Liver (tissue), 9 donors: ENCODE results near the gene SYTL1. TPM values are rescaled to one million over a fixed set of nuclear protein-coding genes. Genes with fewer than 3 reads are reported as not detected.

Source experiments
- DNase-seq: peaks from one replicate; pipeline ENCODE4 v3.0.0-alpha.2; 2017; ENCODE audit warnings: low spot score
- H3K27ac ChIP-seq, 2 donors: one replicate each; pipeline ENCODE4 v1.7.0; 2013; ENCODE audit warnings: inconsistent platforms in 2 of 2, low read length in 2 of 2, control low read depth in 1 of 2, low read depth in 1 of 2, mild to moderate bottlenecking in 1 of 2
- H3K27me3 ChIP-seq, 4 donors: one replicate each; pipeline versions ENCODE4 v1.6.1 to v1.7.0; 2013; ENCODE audit warnings: low read length in 3 of 4, inconsistent platforms in 1 of 4, mild to moderate bottlenecking in 1 of 4, moderate library complexity in 1 of 4; ENCODE audit not compliant: control insufficient read depth in 4 of 4, insufficient read depth in 4 of 4
- H3K36me3 ChIP-seq, 4 donors: one replicate each; pipeline versions ENCODE4 v1.6.1 to v1.7.0; 2013; ENCODE audit warnings: low read length in 3 of 4, mild to moderate bottlenecking in 3 of 4, low read depth in 1 of 4, moderate library complexity in 1 of 4; ENCODE audit not compliant: control insufficient read depth in 4 of 4, insufficient read depth in 3 of 4
- H3K4me1 ChIP-seq, 4 donors: one replicate each; pipeline versions ENCODE4 v1.6.1 to v1.7.0; 2013; ENCODE audit warnings: low read length in 3 of 4, mild to moderate bottlenecking in 3 of 4, moderate library complexity in 1 of 4; ENCODE audit not compliant: control insufficient read depth in 4 of 4, insufficient read depth in 4 of 4
- H3K4me3 ChIP-seq, 3 donors: one replicate each; pipeline versions ENCODE4 v1.6.1 to v1.7.0; 2013; ENCODE audit warnings: low read length in 3 of 3, control low read depth in 1 of 3, low read depth in 1 of 3, mild to moderate bottlenecking in 1 of 3
- H3K9ac ChIP-seq, 2 donors: one replicate each; pipeline ENCODE4 v1.7.0; 2013; ENCODE audit warnings: low read length in 2 of 2, mild to moderate bottlenecking in 2 of 2, moderate library complexity in 2 of 2, control low read depth in 1 of 2, low read depth in 1 of 2
- H3K9me3 ChIP-seq, 4 donors: one replicate each; pipeline versions ENCODE4 v1.6.1 to v1.7.0; 2013; ENCODE audit warnings: low read length in 3 of 4; ENCODE audit not compliant: control insufficient read depth in 4 of 4
- CTCF ChIP-seq: fragments of 150-350 bp; IDR thresholded peaks from 2 replicates; pipeline ENCODE4 v1.5.1; 2017; ENCODE audit warnings: improper control_type of control experiment, low read depth, low read length; ENCODE audit not compliant: missing input control
- JUND ChIP-seq, 2 donors: IDR thresholded peaks; 2 replicates each; pipeline ENCODE4 v1.6.1; 2016; ENCODE audit warnings: antibody characterized with exemption in 2 of 2
- RAD21 ChIP-seq, 2 donors: IDR thresholded peaks; 2 replicates each; pipeline ENCODE4 v1.6.1; 2016; ENCODE audit warnings: antibody characterized with exemption in 2 of 2, mild to moderate bottlenecking in 2 of 2
- ZBTB33 ChIP-seq: IDR thresholded peaks from 2 replicates; pipeline ENCODE4 v1.6.1; 2016; ENCODE audit warnings: antibody characterized with exemption
- WGBS: extraction: QIAGEN DNeasy Blood & Tissue Kit; methylation state at CpG from one replicate; pipeline ENCODE4 v1.1.7; 2013; 5-methylcytosine and 5-hydroxymethylcytosine counted together
- polyA plus RNA-seq, 2 donors: library from polyadenylated mRNA; stranded (reverse) in 1 of 2; unstranded in 1 of 2; fragments of 200-250 nt in 1 of 2; fragments of >200 nt in 1 of 2; fragmentation: Nextera tagmentation in 1 of 2; extraction: Ambion mirVana in 1 of 2; gene quantifications; one replicate each; pipeline versions ENCODE4 v1.2.1 to v1.2.3, GENCODE V29; 2013 to 2015
- total RNA-seq, 2 donors: library from RNA; depleted of rRNA; stranded (reverse); fragments of >200 nt; gene quantifications; one replicate each; pipeline ENCODE4 v1.2.3, GENCODE V29; 2014
- TF ChIP-seq, protein P1 (sequence below): IDR thresholded peaks from 2 replicates; pipeline ENCODE4 v1.6.1; 2016; ENCODE audit warnings: antibody characterized with exemption, mild to moderate bottlenecking
- TF ChIP-seq, protein P2 (sequence below): IDR thresholded peaks from 2 replicates; pipeline ENCODE4 v1.6.1; 2016; ENCODE audit warnings: antibody characterized with exemption
- TF ChIP-seq, protein P3 (sequence below): IDR thresholded peaks from 2 replicates; pipeline ENCODE4 v1.6.1; 2016; ENCODE audit warnings: antibody characterized with exemption
- donor health status: healthy.
- donor health status: healthy.
- donor health status: healthy.
- donor health status: healthy.
- donor health status: healthy.

Gene SYTL1
- total and polyA plus RNA-seq, 4 donors: 0.73 to 3.9 (median 1.4) TPM

DNA sequence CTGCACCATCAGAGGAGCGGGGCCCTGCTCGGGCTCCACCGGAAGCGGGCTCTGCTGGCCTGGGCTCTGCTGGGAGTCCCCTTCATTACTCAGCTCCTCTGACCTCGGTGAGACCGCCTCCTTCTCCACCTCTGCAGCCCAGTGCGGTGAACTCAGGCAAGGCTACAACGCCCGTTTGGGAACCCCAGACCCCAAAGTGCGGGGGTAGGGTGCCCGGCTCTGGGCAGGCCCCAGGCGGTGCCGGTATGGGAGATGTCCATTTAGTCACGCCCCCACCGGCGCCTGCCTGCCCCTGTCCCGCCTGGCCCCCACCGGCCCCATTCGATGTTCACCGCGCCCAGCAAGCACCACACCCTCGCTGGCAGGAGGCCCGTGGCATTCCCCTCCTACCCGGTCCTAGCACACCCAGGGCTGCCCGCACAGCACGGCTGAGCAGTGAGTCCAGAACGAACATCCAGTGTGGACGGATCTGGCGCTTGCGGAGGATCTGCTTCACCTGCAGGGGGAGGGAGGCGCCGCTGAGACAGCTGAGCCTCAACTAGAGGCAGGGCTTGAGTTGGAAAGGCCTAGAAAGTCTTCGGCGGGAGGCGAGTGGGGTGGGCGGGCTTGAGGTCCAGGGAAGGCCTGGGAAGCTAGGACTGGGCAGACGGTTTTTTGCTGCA, 14.9 kb downstream of the SYTL1 start (continued):
- TF ChIP-seq, protein P1, sequence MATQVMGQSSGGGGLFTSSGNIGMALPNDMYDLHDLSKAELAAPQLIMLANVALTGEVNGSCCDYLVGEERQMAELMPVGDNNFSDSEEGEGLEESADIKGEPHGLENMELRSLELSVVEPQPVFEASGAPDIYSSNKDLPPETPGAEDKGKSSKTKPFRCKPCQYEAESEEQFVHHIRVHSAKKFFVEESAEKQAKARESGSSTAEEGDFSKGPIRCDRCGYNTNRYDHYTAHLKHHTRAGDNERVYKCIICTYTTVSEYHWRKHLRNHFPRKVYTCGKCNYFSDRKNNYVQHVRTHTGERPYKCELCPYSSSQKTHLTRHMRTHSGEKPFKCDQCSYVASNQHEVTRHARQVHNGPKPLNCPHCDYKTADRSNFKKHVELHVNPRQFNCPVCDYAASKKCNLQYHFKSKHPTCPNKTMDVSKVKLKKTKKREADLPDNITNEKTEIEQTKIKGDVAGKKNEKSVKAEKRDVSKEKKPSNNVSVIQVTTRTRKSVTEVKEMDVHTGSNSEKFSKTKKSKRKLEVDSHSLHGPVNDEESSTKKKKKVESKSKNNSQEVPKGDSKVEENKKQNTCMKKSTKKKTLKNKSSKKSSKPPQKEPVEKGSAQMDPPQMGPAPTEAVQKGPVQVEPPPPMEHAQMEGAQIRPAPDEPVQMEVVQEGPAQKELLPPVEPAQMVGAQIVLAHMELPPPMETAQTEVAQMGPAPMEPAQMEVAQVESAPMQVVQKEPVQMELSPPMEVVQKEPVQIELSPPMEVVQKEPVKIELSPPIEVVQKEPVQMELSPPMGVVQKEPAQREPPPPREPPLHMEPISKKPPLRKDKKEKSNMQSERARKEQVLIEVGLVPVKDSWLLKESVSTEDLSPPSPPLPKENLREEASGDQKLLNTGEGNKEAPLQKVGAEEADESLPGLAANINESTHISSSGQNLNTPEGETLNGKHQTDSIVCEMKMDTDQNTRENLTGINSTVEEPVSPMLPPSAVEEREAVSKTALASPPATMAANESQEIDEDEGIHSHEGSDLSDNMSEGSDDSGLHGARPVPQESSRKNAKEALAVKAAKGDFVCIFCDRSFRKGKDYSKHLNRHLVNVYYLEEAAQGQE: no peak
- no peak for TF ChIP-seq JUND (IDR thresholded peaks at IDR 0.05)
- TF ChIP-seq, protein P2, sequence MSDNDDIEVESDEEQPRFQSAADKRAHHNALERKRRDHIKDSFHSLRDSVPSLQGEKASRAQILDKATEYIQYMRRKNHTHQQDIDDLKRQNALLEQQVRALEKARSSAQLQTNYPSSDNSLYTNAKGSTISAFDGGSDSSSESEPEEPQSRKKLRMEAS: no peak
- TF ChIP-seq, protein P3, sequence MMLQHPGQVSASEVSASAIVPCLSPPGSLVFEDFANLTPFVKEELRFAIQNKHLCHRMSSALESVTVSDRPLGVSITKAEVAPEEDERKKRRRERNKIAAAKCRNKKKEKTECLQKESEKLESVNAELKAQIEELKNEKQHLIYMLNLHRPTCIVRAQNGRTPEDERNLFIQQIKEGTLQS: no peak

GRCh38 chr1:27357281-27358037, 15.6 kb downstream of the SYTL1 start:
- Histone ChIP-seq H3K36me3 (no peaks in the 10 kb centered on the region), H3K27ac (no peak overlapping the region), H3K4me3 (peak overlapping the region; percentile 2 to 16 (median 6)), H3K27me3 (no peaks in the 10 kb centered on the region), H3K9me3 (no peaks in the 10 kb centered on the region), H3K4me1 (peaks cover 0 to 12% (median 5%) of the 10 kb centered on the region in 4 donors), H3K9ac (no peak overlapping the region)
- peak; percentile 83 for DNase-seq
- TF ChIP-seq, protein P3: no peak
- TF ChIP-seq CTCF: peak; percentile 95
- no peak for TF ChIP-seq ZBTB33
- TF ChIP-seq RAD21 (IDR thresholded peaks at IDR 0.05): peak; percentile 72 to 84
- WGBS: 29% methylated on average over 40 of the region's 40 CpGs
